ENCODE measurements around the gene MYO16.

The MYO16 gene

DNA sequence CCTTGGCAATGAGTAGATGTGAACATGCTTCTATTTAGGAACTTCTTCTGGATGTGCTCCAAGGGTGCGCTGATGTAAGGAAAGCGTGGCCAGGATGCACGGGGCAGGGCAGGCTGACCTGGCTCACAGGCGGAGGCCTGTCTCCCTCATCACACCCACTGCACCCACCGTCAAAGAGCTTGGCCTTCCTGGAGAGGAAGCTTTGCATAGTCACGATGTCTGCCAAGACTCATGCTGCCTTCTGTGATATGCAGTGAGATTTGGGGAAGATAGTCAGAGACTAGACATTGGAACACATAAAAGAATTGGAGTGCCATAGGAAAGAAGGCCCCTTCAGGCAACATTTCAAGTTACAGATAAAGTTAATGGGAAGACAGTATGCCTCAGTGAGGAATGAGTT is 82.0 kb downstream of the MYO16 start:
- FAIRE-seq = no peak
- no peak for TF ChIP-seq PAX5 (IDR thresholded peaks at IDR 0.05; ENCODE audit: insufficient read depth, low read length, severe bottlenecking)
- no peak for TF ChIP-seq POU2F2 (IDR thresholded peaks at IDR 0.05; ENCODE audit: low read depth, low read length)
- TF ChIP-seq POLR2A (IDR thresholded peaks at IDR 0.05; ENCODE audit: low read depth, low read length) = no peak
- no peak for TF ChIP-seq TAF1 (IDR thresholded peaks at IDR 0.05; ENCODE audit: low read depth, low read length)
- TF ChIP-seq POLR2AphosphoS5 (IDR thresholded peaks at IDR 0.05; ENCODE audit: low read depth, low read length) = no peak
- TF ChIP-seq SPI1 (IDR thresholded peaks at IDR 0.05; ENCODE audit: low read depth, low read length) = no peak
- DNase-seq (ENCODE audit: insufficient read length, low spot score) = no peak

DNA sequence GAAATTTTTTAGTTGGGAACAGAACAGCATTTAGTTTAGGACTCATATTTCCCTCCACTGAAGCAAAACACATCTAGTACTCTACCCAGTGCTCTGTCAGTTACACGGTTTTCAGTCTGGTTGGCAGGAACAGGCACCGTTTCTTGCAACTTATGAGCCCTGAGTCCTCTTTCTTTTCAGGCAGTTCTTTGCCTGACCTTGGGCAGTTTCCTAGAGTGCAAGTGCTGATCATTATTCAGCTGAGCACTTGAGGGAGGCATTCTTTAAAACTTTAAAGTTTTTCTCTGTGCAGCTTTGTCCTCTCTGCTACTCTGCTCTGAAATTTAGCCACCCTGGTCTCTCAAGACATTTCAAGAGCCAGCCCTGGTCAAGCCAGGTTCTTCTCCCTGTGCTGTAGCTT is 96.1 kb downstream of the MYO16 start:
- no peak for TF ChIP-seq POU2F2 (IDR thresholded peaks at IDR 0.05; ENCODE audit: low read depth, low read length)
- no peak for TF ChIP-seq PAX5 (IDR thresholded peaks at IDR 0.05; ENCODE audit: insufficient read depth, low read length, severe bottlenecking)
- no peak for TF ChIP-seq SPI1 (IDR thresholded peaks at IDR 0.05; ENCODE audit: low read depth, low read length)
- TF ChIP-seq POLR2AphosphoS5 (IDR thresholded peaks at IDR 0.05; ENCODE audit: low read depth, low read length) = no peak
- TF ChIP-seq TAF1 (IDR thresholded peaks at IDR 0.05; ENCODE audit: low read depth, low read length) = no peak
- TF ChIP-seq POLR2A (IDR thresholded peaks at IDR 0.05; ENCODE audit: low read depth, low read length) = no peak

DNA sequence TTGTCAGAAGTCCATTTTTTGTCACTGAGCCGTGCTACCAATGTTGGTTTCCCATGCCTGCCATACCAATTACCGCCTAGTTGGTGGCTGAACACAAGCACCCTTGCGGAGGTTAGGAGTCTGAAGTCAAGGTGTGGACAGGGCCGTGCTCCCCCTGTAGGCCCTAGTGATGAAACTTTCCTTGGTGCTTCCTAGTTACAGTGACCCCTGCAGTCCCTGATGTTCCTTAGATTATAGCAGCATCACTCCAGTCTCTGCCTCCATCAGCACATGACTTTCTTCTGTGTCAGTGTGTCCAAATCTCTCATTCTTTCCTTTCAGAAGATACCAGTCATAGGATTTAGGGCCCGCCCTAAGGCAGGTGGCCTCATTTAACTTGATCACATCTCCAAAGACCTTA is 99.0 kb downstream of the MYO16 start:
- TF ChIP-seq PAX5 (IDR thresholded peaks at IDR 0.05; ENCODE audit: insufficient read depth, low read length, severe bottlenecking) (no peak), SPI1 (IDR thresholded peaks at IDR 0.05; ENCODE audit: low read depth, low read length) (no peak), TAF1 (IDR thresholded peaks at IDR 0.05; ENCODE audit: low read depth, low read length) (no peak), POLR2AphosphoS5 (IDR thresholded peaks at IDR 0.05; ENCODE audit: low read depth, low read length) (no peak), POLR2A (IDR thresholded peaks at IDR 0.05; ENCODE audit: low read depth, low read length) (no peak), POU2F2 (IDR thresholded peaks at IDR 0.05; ENCODE audit: low read depth, low read length) (no peak)
- DNase-seq (ENCODE audit: insufficient read length, low spot score) (no peak), FAIRE-seq (no peak)

More for the DNA sequence above, 96.1 kb downstream of the MYO16 start:
- no peak for FAIRE-seq
- DNase-seq (ENCODE audit: insufficient read length, low spot score) = no peak

DNA sequence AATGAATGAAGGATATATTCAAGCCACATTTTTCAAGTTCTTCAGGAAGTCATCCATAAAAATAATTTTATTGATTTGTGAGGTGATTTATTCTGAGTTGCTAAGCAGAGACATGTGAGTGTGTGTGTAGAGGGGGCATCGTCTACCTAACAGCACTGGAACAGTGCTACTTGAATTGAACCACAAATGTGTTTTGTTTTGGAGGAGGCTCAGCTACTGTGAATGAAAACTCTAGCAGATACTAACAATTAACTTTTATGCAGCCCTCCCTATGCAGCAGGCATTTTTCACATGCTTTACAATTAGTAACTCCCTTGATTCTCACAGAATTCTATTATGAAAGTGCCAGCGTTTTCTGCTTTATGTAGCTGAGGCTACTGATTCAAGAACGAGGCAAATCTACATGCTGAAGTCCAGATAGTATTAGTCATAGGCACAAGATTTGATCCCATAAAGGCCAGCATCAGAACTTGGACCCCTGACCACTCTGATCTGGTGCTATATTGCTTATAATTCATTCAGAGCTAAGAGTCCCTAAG is 103.7 kb downstream of the MYO16 start:
- FAIRE-seq (no peak), DNase-seq (ENCODE audit: insufficient read length, low spot score) (no peak)
- TF ChIP-seq PAX5 (IDR thresholded peaks at IDR 0.05; ENCODE audit: insufficient read depth, low read length, severe bottlenecking) (no peak), TAF1 (IDR thresholded peaks at IDR 0.05; ENCODE audit: low read depth, low read length) (no peak), POU2F2 (IDR thresholded peaks at IDR 0.05; ENCODE audit: low read depth, low read length) (no peak), POLR2A (IDR thresholded peaks at IDR 0.05; ENCODE audit: low read depth, low read length) (no peak), SPI1 (IDR thresholded peaks at IDR 0.05; ENCODE audit: low read depth, low read length) (no peak), POLR2AphosphoS5 (IDR thresholded peaks at IDR 0.05; ENCODE audit: low read depth, low read length) (no peak)

DNA sequence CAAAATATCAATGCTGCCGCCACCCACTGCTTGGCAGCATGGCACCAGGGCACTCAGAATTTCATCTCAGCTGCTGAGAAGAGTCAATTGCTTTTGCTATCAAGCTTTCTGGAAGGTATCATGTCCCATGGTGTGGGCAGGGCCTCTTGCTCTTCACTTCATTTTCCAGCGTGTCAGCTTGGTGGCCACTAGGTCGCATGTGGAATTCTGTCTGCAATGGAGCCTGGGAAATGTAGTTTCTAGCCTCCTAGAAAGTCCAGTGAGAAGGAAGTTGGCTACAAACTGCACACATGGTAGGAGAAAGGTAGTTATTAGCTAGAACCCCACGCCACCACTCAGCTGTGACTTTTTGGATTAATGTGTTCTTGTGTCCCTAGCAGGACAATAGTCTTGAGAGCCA is 105.3 kb downstream of the MYO16 start:
- FAIRE-seq (no peak), DNase-seq (ENCODE audit: insufficient read length, low spot score) (no peak)
- TF ChIP-seq TAF1 (IDR thresholded peaks at IDR 0.05; ENCODE audit: low read depth, low read length) = no peak

DNA sequence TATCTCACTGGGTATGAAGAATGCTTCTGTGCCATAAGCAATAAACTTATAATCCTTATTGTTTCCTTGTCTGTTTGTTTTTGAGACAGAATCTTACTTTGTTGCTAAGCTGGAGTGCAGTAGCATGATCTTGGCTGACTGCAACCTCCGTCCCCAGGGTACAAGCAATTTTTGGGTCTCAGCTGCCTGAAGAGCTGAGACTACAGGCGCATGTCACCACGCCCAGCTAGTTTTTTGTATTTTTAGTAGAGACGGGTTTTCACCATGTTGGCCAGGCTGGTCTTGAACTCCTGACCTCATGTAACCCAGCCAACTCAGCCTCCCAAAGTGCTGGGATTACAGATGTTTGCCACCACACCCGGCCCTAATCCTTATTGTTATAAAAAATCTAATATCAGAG is 112.5 kb downstream of the MYO16 start:
- FAIRE-seq (no peak), DNase-seq (ENCODE audit: insufficient read length, low spot score) (no peak)
- TF ChIP-seq SPI1 (IDR thresholded peaks at IDR 0.05; ENCODE audit: low read depth, low read length) (no peak), PAX5 (IDR thresholded peaks at IDR 0.05; ENCODE audit: insufficient read depth, low read length, severe bottlenecking) (no peak)

DNA sequence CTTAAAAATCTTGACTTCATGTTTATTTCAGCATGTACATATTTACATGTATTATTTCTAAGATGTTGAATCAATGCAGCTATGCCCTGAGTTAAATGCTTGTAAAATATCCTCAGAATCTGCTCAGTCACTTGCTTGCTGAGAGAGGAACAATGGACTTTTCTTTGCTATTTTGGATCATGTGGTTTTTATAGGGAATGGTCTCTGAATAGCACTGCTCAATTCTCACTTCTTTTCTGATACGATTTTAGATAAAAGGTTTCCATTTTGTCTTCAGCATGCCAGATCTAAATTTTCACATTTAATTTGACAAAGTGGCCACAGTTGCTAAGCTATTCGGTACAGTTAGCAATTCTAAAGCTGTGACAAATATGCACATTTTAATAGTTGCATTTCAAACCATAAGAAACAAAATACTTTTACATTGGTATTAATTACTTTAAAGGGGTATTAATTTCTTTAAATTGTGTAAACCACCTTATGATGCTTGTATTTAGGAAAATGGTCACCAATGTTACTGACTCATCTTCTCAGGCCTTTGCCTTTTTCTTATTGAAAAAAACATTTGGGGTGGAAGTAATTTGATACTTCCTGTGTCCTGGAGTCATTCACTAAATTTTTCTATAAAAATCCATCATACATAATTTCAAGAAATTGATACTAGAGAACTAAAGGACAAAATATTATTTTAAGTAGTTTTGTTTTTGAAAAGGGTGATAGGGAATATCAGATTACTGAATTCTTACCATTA is 113.5 kb downstream of the MYO16 start:
- FAIRE-seq = no peak
- DNase-seq (ENCODE audit: insufficient read length, low spot score) = no peak
- TF ChIP-seq TAF1 (IDR thresholded peaks at IDR 0.05; ENCODE audit: low read depth, low read length) (no peak), SPI1 (IDR thresholded peaks at IDR 0.05; ENCODE audit: low read depth, low read length) (no peak), PAX5 (IDR thresholded peaks at IDR 0.05; ENCODE audit: insufficient read depth, low read length, severe bottlenecking) (no peak), POLR2A (IDR thresholded peaks at IDR 0.05; ENCODE audit: low read depth, low read length) (no peak), POLR2AphosphoS5 (IDR thresholded peaks at IDR 0.05; ENCODE audit: low read depth, low read length) (no peak), POU2F2 (IDR thresholded peaks at IDR 0.05; ENCODE audit: low read depth, low read length) (no peak)

DNA sequence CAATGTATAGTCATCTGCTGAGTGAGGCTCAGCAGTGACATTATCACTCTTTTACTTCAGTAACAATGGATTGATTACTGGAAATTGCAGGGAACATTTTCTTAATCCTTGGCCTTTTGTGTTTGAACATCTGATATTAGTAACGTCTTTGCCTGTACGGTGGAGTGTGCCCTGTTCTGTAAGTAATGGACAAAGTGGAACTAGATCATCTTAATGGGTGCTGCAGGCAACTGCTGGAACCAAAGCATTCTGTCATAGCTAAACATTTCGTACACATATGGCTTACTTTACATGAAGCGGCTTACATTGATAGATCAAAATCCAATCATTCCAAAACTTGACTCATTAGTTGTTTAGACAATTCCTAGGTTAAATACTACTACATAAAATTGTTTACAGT is 114.1 kb downstream of the MYO16 start:
- DNase-seq (ENCODE audit: insufficient read length, low spot score) (no peak), FAIRE-seq (no peak)
- TF ChIP-seq POU2F2 (IDR thresholded peaks at IDR 0.05; ENCODE audit: low read depth, low read length) (no peak), POLR2AphosphoS5 (IDR thresholded peaks at IDR 0.05; ENCODE audit: low read depth, low read length) (no peak), TAF1 (IDR thresholded peaks at IDR 0.05; ENCODE audit: low read depth, low read length) (no peak), SPI1 (IDR thresholded peaks at IDR 0.05; ENCODE audit: low read depth, low read length) (no peak), POLR2A (IDR thresholded peaks at IDR 0.05; ENCODE audit: low read depth, low read length) (no peak), PAX5 (IDR thresholded peaks at IDR 0.05; ENCODE audit: insufficient read depth, low read length, severe bottlenecking) (no peak)

DNA sequence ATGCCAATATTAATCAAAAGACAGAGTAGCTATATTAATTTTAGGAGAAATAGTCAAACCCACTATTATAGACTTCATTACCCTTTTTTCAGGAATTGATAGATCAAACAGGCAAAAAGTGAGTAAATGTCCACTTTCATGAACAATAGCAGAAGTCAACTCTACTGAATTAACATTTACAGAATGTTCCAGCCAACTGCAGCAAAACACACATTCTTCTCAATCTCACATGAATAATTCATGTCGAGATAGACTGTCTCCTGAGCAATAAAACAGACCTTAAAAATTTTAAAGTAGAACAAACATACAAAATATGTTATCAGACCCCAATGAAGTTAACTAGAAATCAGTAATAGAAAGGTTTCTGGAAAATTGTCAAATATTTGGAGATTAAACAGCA is 118.4 kb downstream of the MYO16 start:
- FAIRE-seq (no peak), DNase-seq (ENCODE audit: insufficient read length, low spot score) (no peak)
- TF ChIP-seq PAX5 (IDR thresholded peaks at IDR 0.05; ENCODE audit: insufficient read depth, low read length, severe bottlenecking) (no peak), POLR2A (IDR thresholded peaks at IDR 0.05; ENCODE audit: low read depth, low read length) (no peak), SPI1 (IDR thresholded peaks at IDR 0.05; ENCODE audit: low read depth, low read length) (no peak), POU2F2 (IDR thresholded peaks at IDR 0.05; ENCODE audit: low read depth, low read length) (no peak), POLR2AphosphoS5 (IDR thresholded peaks at IDR 0.05; ENCODE audit: low read depth, low read length) (no peak), TAF1 (IDR thresholded peaks at IDR 0.05; ENCODE audit: low read depth, low read length) (no peak)

DNA sequence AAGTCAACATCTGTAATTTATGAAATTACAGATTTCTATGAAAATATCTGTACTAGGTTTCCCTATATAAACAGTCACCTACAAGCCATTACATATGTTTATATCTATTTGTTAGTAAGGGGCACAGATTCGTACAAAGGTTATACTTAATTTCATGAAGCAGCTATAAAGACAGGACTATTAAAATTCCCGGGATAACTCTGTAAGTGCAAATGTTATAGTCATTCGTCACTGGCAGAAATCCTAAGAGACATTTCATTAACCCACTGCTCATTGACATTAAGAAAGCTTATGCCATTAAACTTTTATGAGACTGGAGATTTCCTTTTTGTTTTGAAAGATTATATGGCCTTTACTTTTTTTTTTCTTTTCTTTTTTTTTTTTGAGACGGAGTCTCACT is 122.9 kb downstream of the MYO16 start:
- no peak for DNase-seq (ENCODE audit: insufficient read length, low spot score)
- FAIRE-seq = no peak
- TF ChIP-seq TAF1 (IDR thresholded peaks at IDR 0.05; ENCODE audit: low read depth, low read length) (no peak), POLR2A (IDR thresholded peaks at IDR 0.05; ENCODE audit: low read depth, low read length) (no peak), SPI1 (IDR thresholded peaks at IDR 0.05; ENCODE audit: low read depth, low read length) (no peak), PAX5 (IDR thresholded peaks at IDR 0.05; ENCODE audit: insufficient read depth, low read length, severe bottlenecking) (no peak), POU2F2 (IDR thresholded peaks at IDR 0.05; ENCODE audit: low read depth, low read length) (no peak), POLR2AphosphoS5 (IDR thresholded peaks at IDR 0.05; ENCODE audit: low read depth, low read length) (no peak)

All from GM12891 (cell line).